Glomerular endothelial cell (primary cell): ENCODE data around the gene ART4. TPM values are rescaled to one million over a fixed set of nuclear protein-coding genes. Genes with fewer than 3 reads are reported as not detected.
A peak's percentile ranks its signal among the peaks of the same experiment; 100 is the strongest.

Experiments
- DNase-seq: peaks from one replicate; pipeline ENCODE4 v3.0.0-alpha.2; 2011; ENCODE audit warnings: low read depth, low spot score; ENCODE audit errors: extremely low read depth
- total RNA-seq: library from RNA; depleted of rRNA; stranded (reverse); fragments of >200 nt; gene quantifications from 2 replicates; pipeline ENCODE4 v1.2.3, GENCODE V29; 2015

Gene ART4
- total RNA-seq, 1 donor from 2014 or later: 1.8 TPM

GRCh38 chr12:14814014-14814413 lies 29.3 kb downstream of the ART4 start, which contains the start of gene SMCO3:
Gene SMCO3, minus strand, starts transcription at chr12:14814182. Its CDS starts 7,502 bp downstream, at chr12:14806680.
- DNase-seq: no peak

GRCh38 chr12:14811486-14811885 lies 31.8 kb downstream of the ART4 start:
- DNase-seq: no peak

DNA sequence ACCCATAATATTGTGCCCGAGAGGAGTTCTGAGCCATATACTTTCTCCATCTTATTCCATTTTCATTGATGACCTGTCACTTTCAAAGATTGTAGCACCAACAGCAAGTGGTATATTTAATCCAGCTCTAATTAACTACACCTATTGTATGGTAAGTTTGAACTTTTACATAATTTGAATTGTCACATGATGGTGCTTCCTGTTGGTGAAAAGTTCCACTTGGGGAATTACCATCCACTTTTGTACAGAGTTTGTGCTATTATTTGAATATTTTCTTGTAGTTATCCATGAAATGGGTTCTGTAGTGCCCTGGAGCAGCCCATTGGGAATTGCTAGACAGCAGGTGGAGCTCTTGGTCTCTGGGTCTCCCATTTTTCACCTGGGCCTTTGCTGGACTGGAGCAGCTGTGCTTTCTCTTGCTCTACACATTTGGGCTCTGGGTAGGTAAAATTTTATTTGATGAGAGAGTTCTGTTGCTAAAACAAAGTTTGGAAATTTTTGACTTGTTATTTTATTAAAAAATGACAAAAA lies 32.3 kb downstream of the ART4 start:
- DNase-seq: no peak

GRCh38 chr12:14810167-14810952 lies 33.0 kb downstream of the ART4 start:
- DNase-seq: no peak

DNA sequence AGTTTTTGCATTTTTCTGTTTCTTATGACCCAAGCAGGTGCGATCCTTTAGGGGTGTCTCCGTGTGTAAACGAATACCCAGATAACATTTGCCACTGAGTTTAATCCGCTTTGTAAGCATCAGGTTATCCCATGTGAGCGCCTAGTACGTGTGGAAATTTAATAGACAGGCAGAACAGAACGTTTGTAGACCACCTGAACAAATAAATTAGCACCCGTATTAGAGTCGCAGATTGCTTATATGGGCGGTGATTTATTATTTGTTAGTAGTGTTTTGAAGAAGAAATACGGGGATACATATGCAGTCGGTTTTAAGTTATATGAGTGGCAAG lies 39.5 kb downstream of the ART4 start:
- no peak for DNase-seq

- DNase-seq: peak; percentile 96
Observed at GRCh38 chr12:14803011-14803829, 40.1 kb downstream of the ART4 start, which contains the start of the genes C12orf60 and WBP11. Gene C12orf60, plus strand, starts transcription at chr12:14803670. Its CDS starts 19,266 bp downstream, at chr12:14822936. Gene WBP11, minus strand, starts transcription at chr12:14803478. Its CDS starts 2,095 bp downstream, at chr12:14801383.

- DNase-seq: peak; percentile 3
Observed at GRCh38 chr12:14802721-14803010, 40.7 kb downstream of the ART4 start.

GRCh38 chr12:14802247-14802646 lies 41.1 kb downstream of the ART4 start:
- DNase-seq: no peak

- DNase-seq: no peak
Observed at GRCh38 chr12:14795028-14795448, 48.3 kb downstream of the ART4 start.

GRCh38 chr12:14785568-14785967 lies 57.8 kb downstream of the ART4 start:
- no peak for DNase-seq

DNA sequence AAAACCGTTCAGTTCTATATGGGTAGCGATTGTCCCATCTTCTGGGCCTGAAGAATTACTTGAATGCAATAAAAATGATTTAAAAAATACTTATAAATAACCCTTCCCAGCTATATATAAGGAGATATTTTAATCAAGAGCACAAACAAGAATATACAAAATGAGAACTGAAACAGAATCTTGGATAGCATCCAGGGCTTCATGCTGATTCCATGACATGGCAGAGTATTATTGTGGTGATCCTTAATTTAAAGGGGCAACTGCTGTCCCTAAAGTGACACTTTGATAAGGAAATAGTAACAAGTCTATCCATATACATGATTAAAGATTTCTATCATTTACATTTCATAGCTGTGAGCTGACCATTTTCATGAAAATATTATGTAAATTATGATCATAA lies 58.9 kb downstream of the ART4 start:
- no peak for DNase-seq

DNA sequence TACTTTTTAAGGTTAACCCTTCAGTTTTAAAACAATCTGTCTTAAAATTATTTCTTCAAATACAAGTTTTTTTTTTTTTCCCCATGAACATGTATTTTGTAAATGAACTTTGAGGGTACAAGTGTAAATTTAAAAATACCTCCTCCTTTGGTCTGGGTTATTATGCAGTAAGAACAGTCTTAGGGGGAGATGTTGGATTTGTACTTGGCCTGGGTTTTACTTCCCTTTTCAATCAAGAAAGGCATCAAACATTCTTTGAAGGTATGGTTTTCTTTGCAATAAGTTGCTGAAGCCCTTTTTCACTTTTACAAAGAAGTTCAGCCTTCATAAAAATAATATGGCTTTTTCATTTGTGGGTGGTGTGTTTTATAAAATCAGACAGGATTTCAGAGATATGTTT lies 60.6 kb downstream of the ART4 start:
- DNase-seq: no peak

DNA sequence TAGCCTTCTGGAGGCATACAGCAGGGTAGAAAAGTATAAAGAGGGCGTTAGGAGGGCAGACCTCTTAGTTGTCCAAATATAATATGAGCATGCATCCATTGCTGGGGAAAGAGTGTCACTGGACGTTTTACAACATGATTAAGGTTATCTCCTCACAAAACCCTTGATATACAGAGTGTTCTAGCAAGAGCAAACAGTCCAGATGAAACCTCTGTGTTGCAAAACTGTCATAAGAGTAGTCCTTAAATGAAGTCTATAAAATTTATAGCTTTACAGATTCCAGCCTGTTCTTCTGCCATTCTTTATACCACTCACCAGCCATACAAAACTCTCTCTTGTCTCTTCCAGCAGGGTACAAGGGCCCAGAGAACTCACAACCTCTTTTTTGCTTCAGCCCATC lies 61.8 kb downstream of the ART4 start:
- DNase-seq: no peak

DNA sequence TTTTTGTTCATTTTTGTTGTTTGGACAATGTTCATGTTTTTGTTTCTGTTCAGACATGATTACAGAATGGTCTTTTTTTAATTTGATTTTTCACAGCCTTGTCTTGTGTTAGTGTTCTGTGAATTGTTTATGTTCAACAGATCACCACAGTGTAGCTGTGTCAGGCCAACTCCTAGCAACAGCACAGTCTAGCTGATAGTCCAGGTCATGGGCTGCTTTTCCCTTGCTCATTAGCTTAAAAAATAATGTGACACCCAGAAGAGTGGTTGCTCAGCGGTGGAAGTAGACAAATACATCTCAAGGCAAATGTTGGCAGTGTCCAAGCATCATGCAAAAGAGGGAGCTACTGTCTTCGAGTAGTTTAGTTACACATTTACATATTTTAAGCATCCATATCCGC lies 62.5 kb downstream of the ART4 start:
- DNase-seq: no peak

DNA sequence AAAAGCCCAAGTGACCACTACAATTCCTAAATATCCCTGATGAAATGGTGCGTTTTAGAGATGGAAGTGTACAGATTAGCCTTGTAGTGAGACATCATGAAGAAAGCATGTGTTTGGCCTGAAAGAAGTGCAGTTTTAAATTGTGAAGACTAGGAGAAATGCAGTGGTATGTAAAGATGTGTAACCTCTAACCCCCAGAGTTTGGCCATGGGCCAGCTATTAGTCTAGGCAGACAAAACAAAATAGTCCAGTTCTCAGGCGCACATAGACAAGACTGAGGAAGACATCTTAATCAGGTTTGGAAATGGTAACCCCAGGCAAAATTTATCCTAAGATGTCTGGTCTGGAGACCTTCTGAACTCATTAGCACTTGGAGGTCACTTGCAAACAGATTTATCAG lies 63.5 kb downstream of the ART4 start:
- DNase-seq: no peak

- DNase-seq: no peak
Observed at GRCh38 chr12:14777271-14777670, 66.1 kb downstream of the ART4 start.

DNA sequence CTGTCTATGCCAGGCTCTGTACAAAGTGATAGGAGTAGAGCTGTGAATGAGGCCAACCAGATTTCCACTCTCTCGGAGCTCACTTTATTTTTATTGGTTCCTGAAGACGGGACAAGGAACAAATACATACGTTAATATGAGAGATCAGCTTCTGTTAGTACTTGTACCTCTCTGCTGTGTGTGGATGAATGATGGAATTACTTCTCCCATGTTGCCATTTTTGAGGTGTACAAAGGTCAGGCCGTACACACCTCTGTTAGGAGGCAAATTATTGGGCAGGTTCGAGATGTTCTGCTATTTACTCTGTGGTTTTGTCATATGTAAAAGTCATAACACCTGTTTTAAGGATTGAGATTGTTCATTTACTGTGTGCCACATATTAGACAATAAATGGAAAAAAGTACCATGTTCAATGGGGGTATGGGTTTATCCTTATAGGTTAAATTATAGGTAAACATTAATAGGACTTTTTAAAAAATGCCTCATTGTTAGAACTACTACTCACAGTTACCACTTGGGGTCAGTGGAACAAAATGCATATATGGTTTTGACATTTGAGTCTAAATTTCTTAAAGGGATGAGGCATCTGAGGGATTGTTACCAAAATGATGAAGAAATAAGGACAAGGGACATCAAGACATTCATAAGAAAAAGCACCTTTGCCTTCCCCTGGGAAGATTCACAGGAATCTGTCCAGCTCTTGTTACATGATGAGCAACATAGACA lies 66.9 kb downstream of the ART4 start:
- DNase-seq: no peak

DNA sequence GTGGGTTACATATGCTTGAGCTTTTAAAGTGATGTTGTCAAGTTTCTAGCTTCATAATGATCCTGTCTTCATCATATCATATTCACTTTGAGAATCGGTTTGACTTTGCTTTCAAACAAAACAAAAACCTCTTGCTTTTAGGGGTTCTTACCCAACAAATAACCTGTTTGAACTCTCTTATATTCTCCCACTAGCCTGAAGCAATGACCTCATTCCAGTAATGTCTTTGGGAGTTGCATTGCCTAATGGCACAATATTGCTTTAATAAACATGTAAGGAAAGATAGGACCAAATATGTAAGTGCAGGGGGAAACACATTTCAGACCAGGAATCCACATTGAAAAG lies 67.7 kb downstream of the ART4 start:
- DNase-seq: no peak
